ENCODE data around the gene IRF7.

The IRF7 gene

DNA sequence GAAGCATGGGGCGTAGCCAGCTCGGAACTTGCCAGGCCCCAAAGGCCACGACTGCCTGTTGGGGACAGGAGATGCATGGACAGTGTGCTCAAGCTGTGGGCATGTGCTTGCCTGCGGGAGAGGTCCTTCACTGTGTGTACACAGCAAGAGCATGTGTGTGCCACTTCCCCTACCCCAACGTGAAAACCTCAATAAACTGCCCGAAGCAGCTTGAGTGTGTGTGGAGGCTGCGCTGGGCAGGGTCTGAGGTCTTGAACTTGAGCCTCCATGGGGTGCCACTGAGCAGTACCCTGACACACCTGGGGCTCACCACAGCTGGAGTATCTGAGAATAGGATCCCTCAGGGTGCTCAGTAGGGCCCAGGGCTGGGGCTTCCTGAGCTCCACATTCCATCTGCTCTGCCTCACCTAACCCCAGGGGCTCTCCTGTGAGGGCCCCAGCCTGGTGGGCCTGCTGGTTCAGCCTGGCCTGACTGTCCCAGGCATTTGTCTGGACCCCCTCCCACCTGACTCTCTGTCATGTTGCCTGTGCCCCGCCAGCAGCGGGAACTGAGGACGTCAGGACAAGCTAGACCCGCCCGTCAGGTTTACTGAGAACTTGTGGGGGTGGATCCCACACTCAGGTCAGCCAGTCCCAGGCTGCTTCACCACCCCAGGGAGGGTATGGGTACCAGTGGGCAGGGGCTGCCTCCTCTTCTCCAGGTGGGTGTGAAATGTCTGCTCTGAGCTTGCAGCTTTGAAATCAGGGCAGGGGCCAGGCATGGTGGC, 51.8 kb downstream of the IRF7 start:
- DNase-seq (ENCODE audit: low read depth) = no peak

DNA sequence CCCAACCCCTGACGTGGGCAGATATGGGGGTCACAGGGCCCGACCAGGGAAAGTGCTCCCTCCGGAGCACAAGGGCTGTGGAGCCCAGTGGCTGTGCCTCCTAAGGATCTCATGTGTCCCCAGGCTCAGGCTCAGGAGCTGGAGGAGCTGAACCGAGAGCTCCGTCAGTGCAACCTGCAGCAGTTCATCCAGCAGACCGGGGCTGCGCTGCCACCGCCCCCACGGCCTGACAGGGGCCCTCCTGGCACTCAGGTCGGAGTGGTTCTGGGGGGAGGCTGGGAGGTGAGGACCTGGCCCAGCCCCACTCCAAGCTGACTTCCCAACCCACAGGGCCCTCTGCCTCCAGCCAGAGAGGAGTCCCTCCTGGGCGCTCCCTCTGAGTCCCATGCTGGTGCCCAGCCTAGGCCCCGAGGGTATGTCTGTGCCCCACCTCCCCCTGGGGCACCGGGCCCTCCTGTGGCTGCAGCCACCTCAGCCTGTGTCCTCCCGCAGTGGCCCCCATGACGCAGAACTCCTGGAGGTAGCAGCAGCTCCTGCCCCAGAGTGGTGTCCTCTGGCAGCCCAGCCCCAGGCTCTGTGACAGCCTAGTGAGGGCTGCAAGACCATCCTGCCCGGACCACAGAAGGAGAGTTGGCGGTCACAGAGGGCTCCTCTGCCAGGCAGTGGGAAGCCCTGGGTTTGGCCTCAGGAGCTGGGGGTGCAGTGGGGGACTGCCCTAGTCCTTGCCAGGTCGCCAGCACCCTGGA, 52.5 kb downstream of the IRF7 start:
- no peak for DNase-seq (ENCODE audit: low read depth)
